ENCODE results near the gene RGS11. TPM values are rescaled to one million over a fixed set of nuclear protein-coding genes. Genes with fewer than 3 reads are reported as not detected.

RGS11 gene
- total and polyA plus RNA-seq, 2 of the 4 experiments (the other 2 are of a cell fraction), result under 0.01 to 0.48 TPM

- Histone ChIP-seq H3K9me1 (ENCODE audit: insufficient read depth, low read length) (peaks cover 3% of the 10 kb centered on the region), H2BK5ac (ENCODE audit: low read depth, low read length, poor library complexity, severe bottlenecking) (no peak overlapping the region), H3K9ac (ENCODE audit: low read depth, low read length) (no peak overlapping the region), H4K20me1 (ENCODE audit: insufficient read depth, low read length) (no peaks in the 10 kb centered on the region), H3K56ac (ENCODE audit: extremely low read depth, insufficient read depth, low read length) (no peak overlapping the region), H4K8ac (ENCODE audit: low read depth in 2 of 2, low read length in 2 of 2) (no peak overlapping the region), H3K36me3 (ENCODE audit: control insufficient read depth, insufficient read depth, low read length) (no peaks in the 10 kb centered on the region), H3K4me2 (ENCODE audit: low read depth, low read length) (no peak overlapping the region), H3K27me3 (ENCODE audit: control insufficient read depth, insufficient read depth, low read length) (peaks cover 12% of the 10 kb centered on the region; the same call in 1 of the 2 replicates), H3K4ac (ENCODE audit: low read depth, low read length) (no peak overlapping the region), H4K5ac (ENCODE audit: low read depth, low read length) (no peak overlapping the region), H2AK9ac (replicated peaks; ENCODE audit: low read depth, low read length, poor library complexity) (no peak overlapping the region), H2BK15ac (ENCODE audit: low read depth, low read length) (no peak overlapping the region), H3K23ac (ENCODE audit: low read depth, low read length) (no peak overlapping the region), H2AFZ (replicated peaks; ENCODE audit: low read length, poor library complexity) (no peak overlapping the region), H2BK20ac (ENCODE audit: low read depth, low read length) (no peak overlapping the region), H2AK5ac (ENCODE audit: low read depth, low read length) (no peak overlapping the region), H3K9me3 (ENCODE audit: control insufficient read depth, insufficient read depth, low read length) (no peaks in the 10 kb centered on the region), H3K79me1 (ENCODE audit: low read depth in 1 of 2, low read length in 2 of 2) (no peaks in the 10 kb centered on the region), H3K4me3 (ENCODE audit: insufficient read depth, low read depth, low read length) (no peak overlapping the region), H3K27ac (ENCODE audit: insufficient read depth, low read length) (no peak overlapping the region), H3K14ac (replicated peaks; ENCODE audit: low read depth, low read length) (no peak overlapping the region), H3K4me1 (ENCODE audit: control insufficient read depth, insufficient read depth, low read length) (peaks cover 3% of the 10 kb centered on the region; the same call in 1 of the 2 replicates), H4K91ac (ENCODE audit: insufficient read depth, low read depth, low read length) (no peak overlapping the region), H2BK120ac (ENCODE audit: low read depth, low read length) (no peak overlapping the region), H3K18ac (ENCODE audit: low read depth, low read length) (no peak overlapping the region)
- ChIA-PET POLR2A (ENCODE audit: unreplicated experiment) (no interaction called here), CTCF (no interaction called here)
- WGBS, 2 experiments (ENCODE audit: extremely low coverage in 2 of 2, insufficient read length in 1 of 2), result 86% methylated on average over 10 of the region's 34 CpGs; no CpG with 5 or more reads in 1 of the 2 experiments
- dilution Hi-C loops (cut with HindIII; ENCODE audit: low sequenced_read_pairs, unreplicated experiment) (no loop called here), in situ Hi-C loops (cut with MboI; ENCODE audit: low sequenced_read_pairs) (no loop called here), intact Hi-C loops (cut with micrococcal nuclease) (no loop called here)
- no peak for ATAC-seq (ENCODE audit: low read depth)
- no peak for DNase-seq
- no peak for TF ChIP-seq FOS (IDR thresholded peaks at IDR 0.05; ENCODE audit: low read depth, low read length)
- no peak for TF ChIP-seq RAD21 (IDR thresholded peaks at IDR 0.05; ENCODE audit: low read length)
- BruUV-seq (replicated peaks), result no TSS peak
Observed at GRCh38 chr16:270381-271255, 5.1 kb downstream of the RGS11 start.
